Measurements from ENCODE around the gene TKTL1.
"Not testable (repeated sequence)": the region's sequence is repeated elsewhere in the genome, so short reads cannot be mapped to it uniquely, and the experiment has no call there.

- TF ChIP-seq, protein P1, sequence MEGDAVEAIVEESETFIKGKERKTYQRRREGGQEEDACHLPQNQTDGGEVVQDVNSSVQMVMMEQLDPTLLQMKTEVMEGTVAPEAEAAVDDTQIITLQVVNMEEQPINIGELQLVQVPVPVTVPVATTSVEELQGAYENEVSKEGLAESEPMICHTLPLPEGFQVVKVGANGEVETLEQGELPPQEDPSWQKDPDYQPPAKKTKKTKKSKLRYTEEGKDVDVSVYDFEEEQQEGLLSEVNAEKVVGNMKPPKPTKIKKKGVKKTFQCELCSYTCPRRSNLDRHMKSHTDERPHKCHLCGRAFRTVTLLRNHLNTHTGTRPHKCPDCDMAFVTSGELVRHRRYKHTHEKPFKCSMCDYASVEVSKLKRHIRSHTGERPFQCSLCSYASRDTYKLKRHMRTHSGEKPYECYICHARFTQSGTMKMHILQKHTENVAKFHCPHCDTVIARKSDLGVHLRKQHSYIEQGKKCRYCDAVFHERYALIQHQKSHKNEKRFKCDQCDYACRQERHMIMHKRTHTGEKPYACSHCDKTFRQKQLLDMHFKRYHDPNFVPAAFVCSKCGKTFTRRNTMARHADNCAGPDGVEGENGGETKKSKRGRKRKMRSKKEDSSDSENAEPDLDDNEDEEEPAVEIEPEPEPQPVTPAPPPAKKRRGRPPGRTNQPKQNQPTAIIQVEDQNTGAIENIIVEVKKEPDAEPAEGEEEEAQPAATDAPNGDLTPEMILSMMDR (IDR thresholded peaks at IDR 0.05), result not testable (repeated sequence)
- not testable (repeated sequence) for TF ChIP-seq EZH2phosphoT487 (IDR thresholded peaks at IDR 0.05)
These were observed 47.5 kb downstream of the TKTL1 start for GRCh38 chrX:154343063-154343462.

All from neural progenitor cell (in vitro differentiated cells).